Caco-2 (cell line): Measurements from ENCODE around the gene ITGA5. TPM values are rescaled to one million over a fixed set of nuclear protein-coding genes. Genes with fewer than 3 reads are reported as not detected.

ENCODE experiments used
- BruUV-seq: library from RNA; stranded (reverse); fragments of 400-500 nt; replicated peaks from 2 replicates; lab custom pipeline; 2021; lab: Mats Ljungman, UMichigan
- CTCF ChIA-PET: fragments of 300-600 bp; sonication (Branson Sonifier 250); formaldehyde crosslinking; loops from one replicate; lab custom pipeline; 2022; ENCODE audit warnings: antibody characterized with exemption; lab: Charles Lee
- POLR2A ChIA-PET: fragments of 300-600 bp; sonication (Branson Sonifier 250); formaldehyde crosslinking; loops from one replicate; lab custom pipeline; 2022; ENCODE audit warnings: antibody characterized with exemption; lab: Charles Lee
- DNase-seq, 2 experiments: peaks; one replicate each; pipeline versions ENCODE4 v3.0.0 to v3.0.0-alpha.2; 2020 to 2022
- H3K27me3 ChIP-seq: replicated peaks from 2 replicates; pipeline ENCODE4 v1.6.0; 2011; ENCODE audit warnings: low read length; ENCODE audit not compliant: control insufficient read depth, insufficient read depth
- H3K36me3 ChIP-seq: 2 replicates; pipeline ENCODE4 v1.5.1; 2011; ENCODE audit warnings: low read length; ENCODE audit not compliant: control insufficient read depth, insufficient read depth
- H3K4me1 ChIP-seq: fragments of 250-450 bp; sonication (Bioruptor Pico); 2 replicates; pipeline ENCODE4 v1.5.1; 2020; ENCODE audit warnings: mild to moderate bottlenecking
- H3K4me3 ChIP-seq: 2 replicates; pipeline ENCODE4 v1.5.1; 2011; ENCODE audit warnings: low read depth, mild to moderate bottlenecking, control low read depth, low read length
- H3K9me3 ChIP-seq: fragments of 250-450 bp; sonication (Bioruptor Pico); 2 replicates; pipeline ENCODE4 v1.5.1; 2020; ENCODE audit warnings: mild to moderate bottlenecking, moderate library complexity
- H3K27ac Mint-ChIP-seq: one replicate; pipeline ENCODE4 v1.8.0; 2022; ENCODE audit warnings: mixed read lengths; ENCODE audit not compliant: unreplicated experiment
- H3K27me3 Mint-ChIP-seq: one replicate; pipeline ENCODE4 v1.8.0; 2022; ENCODE audit warnings: mixed read lengths; ENCODE audit not compliant: insufficient read depth, unreplicated experiment
- H3K36me3 Mint-ChIP-seq: one replicate; pipeline ENCODE4 v1.8.0; 2022; ENCODE audit warnings: mild to moderate bottlenecking, mixed read lengths; ENCODE audit not compliant: insufficient read depth, unreplicated experiment
- H3K4me1 Mint-ChIP-seq: one replicate; pipeline ENCODE4 v1.8.0; 2022; ENCODE audit warnings: low read depth, mixed read lengths; ENCODE audit not compliant: unreplicated experiment
- H3K4me3 Mint-ChIP-seq: one replicate; pipeline ENCODE4 v1.8.0; 2022; ENCODE audit warnings: mild to moderate bottlenecking, moderate library complexity, mixed read lengths; ENCODE audit not compliant: unreplicated experiment
- H3K9me3 Mint-ChIP-seq: one replicate; pipeline ENCODE4 v1.8.0; 2022; ENCODE audit warnings: mixed read lengths; ENCODE audit not compliant: unreplicated experiment
- intact Hi-C: fragments of 100-400 bp; cut with micrococcal nuclease; formaldehyde crosslinking; loops from one replicate; pipeline ENCODE4 v1.10.0; 2022; ENCODE audit not compliant: unreplicated experiment
- total RNA-seq: library from RNA; stranded (reverse); gene quantifications from 2 replicates; pipeline ENCODE4 v1.2.3, GENCODE V29; 2022
- TF ChIP-seq, protein P1 (sequence below), 2 experiments: fragments of 200-600 bp in 1 of 2; IDR thresholded peaks; 1 replicate in 1 of 2; 2 replicates in 1 of 2; pipeline versions ENCODE4 v1.5.1 to v1.8.0; 2011 to 2022; ENCODE audit warnings: antibody characterized with exemption in 1 of 2, control low read depth in 1 of 2, inconsistent platforms in 1 of 2, low read depth in 1 of 2, low read length in 1 of 2, mild to moderate bottlenecking in 1 of 2, moderate library complexity in 1 of 2; ENCODE audit not compliant: insufficient read depth in 1 of 2, severe bottlenecking in 1 of 2, unreplicated experiment in 1 of 2

Gene ITGA5
- total RNA-seq, 1 experiment from 2014 or later = 17.3 TPM

DNA sequence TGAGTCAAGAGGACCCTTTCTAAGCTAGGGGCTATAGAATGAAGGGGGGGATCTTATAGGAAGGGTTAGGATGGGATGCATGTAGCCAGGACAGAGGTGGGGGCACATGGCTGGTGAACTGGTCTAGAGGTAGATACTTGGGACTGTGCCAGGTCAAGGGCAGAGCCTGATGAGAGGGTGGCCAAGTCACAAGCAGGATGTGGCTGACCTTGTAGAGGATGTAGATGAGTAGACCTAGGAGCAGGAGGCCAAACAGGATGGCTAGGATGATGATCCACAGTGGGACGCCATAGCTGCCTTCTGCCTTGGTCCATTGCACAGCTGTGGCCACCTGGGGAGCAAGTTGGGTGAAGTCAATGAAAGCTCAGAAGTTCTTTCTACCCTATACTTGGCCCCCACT lies 21.9 kb downstream of the ITGA5 start:
- TF ChIP-seq, protein P1, sequence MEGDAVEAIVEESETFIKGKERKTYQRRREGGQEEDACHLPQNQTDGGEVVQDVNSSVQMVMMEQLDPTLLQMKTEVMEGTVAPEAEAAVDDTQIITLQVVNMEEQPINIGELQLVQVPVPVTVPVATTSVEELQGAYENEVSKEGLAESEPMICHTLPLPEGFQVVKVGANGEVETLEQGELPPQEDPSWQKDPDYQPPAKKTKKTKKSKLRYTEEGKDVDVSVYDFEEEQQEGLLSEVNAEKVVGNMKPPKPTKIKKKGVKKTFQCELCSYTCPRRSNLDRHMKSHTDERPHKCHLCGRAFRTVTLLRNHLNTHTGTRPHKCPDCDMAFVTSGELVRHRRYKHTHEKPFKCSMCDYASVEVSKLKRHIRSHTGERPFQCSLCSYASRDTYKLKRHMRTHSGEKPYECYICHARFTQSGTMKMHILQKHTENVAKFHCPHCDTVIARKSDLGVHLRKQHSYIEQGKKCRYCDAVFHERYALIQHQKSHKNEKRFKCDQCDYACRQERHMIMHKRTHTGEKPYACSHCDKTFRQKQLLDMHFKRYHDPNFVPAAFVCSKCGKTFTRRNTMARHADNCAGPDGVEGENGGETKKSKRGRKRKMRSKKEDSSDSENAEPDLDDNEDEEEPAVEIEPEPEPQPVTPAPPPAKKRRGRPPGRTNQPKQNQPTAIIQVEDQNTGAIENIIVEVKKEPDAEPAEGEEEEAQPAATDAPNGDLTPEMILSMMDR (IDR thresholded peaks at IDR 0.05; ENCODE audit: insufficient read depth in 1 of 2, low read depth in 1 of 2, low read length in 1 of 2, severe bottlenecking in 1 of 2, unreplicated experiment in 1 of 2) = no peak
- CTCF ChIA-PET = interaction anchor here (1.6 kb wide), 1 partner anchor 46 kb away, joined by 3 read pairs; no protein-coding TSS in a partner anchor
- POLR2A ChIA-PET = no interaction called here
- H3K27me3 ChIP-seq = no peaks in the 10 kb centered on the region
- no peak for DNase-seq
- Mint-ChIP-seq H3K9me3 (no peaks in the 10 kb centered on the region), H3K27ac (no peak overlapping the region), H3K4me3 (no peak overlapping the region), H3K4me1 (peaks cover 6% of the 10 kb centered on the region), H3K27me3 (no peaks in the 10 kb centered on the region), H3K36me3 (peaks cover 31% of the 10 kb centered on the region)
- H3K36me3 ChIP-seq = no peaks in the 10 kb centered on the region; the same call in 1 of the 2 replicates
- no peaks in the 10 kb centered on the region for H3K9me3 ChIP-seq
- no peaks in the 10 kb centered on the region for H3K4me1 ChIP-seq
- no TSS peak for BruUV-seq
- H3K4me3 ChIP-seq = no peak overlapping the region
- intact Hi-C loops = no loop called here

DNA sequence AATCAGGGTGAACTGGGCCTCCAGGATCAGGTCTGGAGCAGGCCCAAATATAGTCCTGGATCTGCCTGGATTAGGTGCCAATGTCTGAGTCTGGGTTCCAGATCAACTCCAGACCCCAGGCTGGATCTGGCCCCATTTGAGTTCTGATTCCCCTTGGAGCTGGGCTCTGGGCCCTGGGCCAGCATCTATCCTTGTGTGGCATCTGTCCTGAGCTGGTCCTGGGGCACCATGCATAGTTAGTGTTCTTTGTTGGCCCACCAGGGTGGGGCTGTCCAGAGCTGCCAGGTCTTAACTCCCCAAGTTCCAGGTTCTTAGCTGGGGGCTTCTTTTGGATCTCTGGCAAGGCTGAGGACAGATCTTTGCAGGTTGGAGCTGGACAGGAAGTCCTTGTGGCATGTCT lies 23.5 kb downstream of the ITGA5 start:
- DNase-seq = no peak
- Mint-ChIP-seq H3K36me3 (peaks cover 27% of the 10 kb centered on the region), H3K4me3 (no peak overlapping the region), H3K27me3 (no peaks in the 10 kb centered on the region), H3K27ac (no peak overlapping the region), H3K9me3 (no peaks in the 10 kb centered on the region), H3K4me1 (peaks cover 6% of the 10 kb centered on the region)
- BruUV-seq = TSS peak; percentile 36
- intact Hi-C loops = no loop called here
- Histone ChIP-seq H3K4me3 (no peak overlapping the region), H3K9me3 (no peaks in the 10 kb centered on the region), H3K4me1 (no peaks in the 10 kb centered on the region), H3K36me3 (no peaks in the 10 kb centered on the region; the same call in 1 of the 2 replicates), H3K27me3 (no peaks in the 10 kb centered on the region)
- ChIA-PET CTCF (interaction anchor here (1.6 kb wide), 1 partner anchor 48 kb away, joined by 3 read pairs; no protein-coding TSS in a partner anchor), POLR2A (no interaction called here)
- TF ChIP-seq, protein P1 (IDR thresholded peaks at IDR 0.05; ENCODE audit: insufficient read depth in 1 of 2, low read depth in 1 of 2, low read length in 1 of 2, severe bottlenecking in 1 of 2, unreplicated experiment in 1 of 2) = no peak

DNA sequence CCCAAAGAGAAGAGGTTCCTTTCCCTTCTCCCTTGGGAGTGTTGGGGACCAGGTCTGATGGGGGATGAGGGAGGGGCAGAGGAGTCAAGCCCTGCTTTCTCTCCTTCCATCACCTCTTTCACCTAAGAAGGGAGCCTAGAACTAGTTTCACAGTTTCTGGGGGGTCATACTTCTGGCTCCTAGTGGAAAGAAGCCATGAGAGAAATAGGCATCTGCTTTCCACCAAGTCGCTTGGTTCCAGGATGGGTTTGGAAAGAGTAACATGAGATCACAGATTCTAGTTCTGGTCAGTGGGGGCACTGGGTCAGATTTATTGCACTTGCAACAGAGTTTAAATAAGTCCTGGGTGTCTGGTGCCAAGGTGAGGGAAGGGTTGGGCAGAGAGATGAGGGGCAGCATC lies 24.1 kb downstream of the ITGA5 start:
- no peak overlapping the region for H3K4me3 Mint-ChIP-seq
- CTCF ChIA-PET = no interaction called here

More for the DNA sequence above, 24.1 kb downstream of the ITGA5 start:
- H3K27me3 ChIP-seq = no peaks in the 10 kb centered on the region
- no peak overlapping the region for H3K4me3 ChIP-seq
- BruUV-seq = no TSS peak
- no peaks in the 10 kb centered on the region for H3K9me3 Mint-ChIP-seq
- H3K36me3 ChIP-seq = no peaks in the 10 kb centered on the region; the same call in 1 of the 2 replicates
- DNase-seq = no peak
- H3K36me3 Mint-ChIP-seq = peaks cover 23% of the 10 kb centered on the region
- H3K27me3 Mint-ChIP-seq = no peaks in the 10 kb centered on the region
- H3K4me1 ChIP-seq = peaks cover 3% of the 10 kb centered on the region; the same call in 1 of the 2 replicates
- POLR2A ChIA-PET = no interaction called here
- no peak overlapping the region for H3K27ac Mint-ChIP-seq
- peaks cover 8% of the 10 kb centered on the region for H3K4me1 Mint-ChIP-seq
- TF ChIP-seq, protein P1 (IDR thresholded peaks at IDR 0.05; ENCODE audit: insufficient read depth in 1 of 2, low read depth in 1 of 2, low read length in 1 of 2, severe bottlenecking in 1 of 2, unreplicated experiment in 1 of 2) = no peak
- intact Hi-C loops = no loop called here
- H3K9me3 ChIP-seq = no peaks in the 10 kb centered on the region
